ENCODE measurements around the gene NFASC.

NFASC gene

GRCh38 chr1:204874274-204874673, 3.6 kb downstream of the NFASC start:
- no peak for TF ChIP-seq CTCF (IDR thresholded peaks at IDR 0.05; ENCODE audit: extremely low read depth, missing control alignments)

GRCh38 chr1:204875255-204875654, 4.6 kb downstream of the NFASC start:
- no peak for TF ChIP-seq CTCF (IDR thresholded peaks at IDR 0.05; ENCODE audit: extremely low read depth, missing control alignments)
- no peak for DNase-seq (ENCODE audit: low spot score)

More at GRCh38 chr1:204874274-204874673, 3.6 kb downstream of the NFASC start:
- DNase-seq (ENCODE audit: low spot score), result no peak

GRCh38 chr1:204878621-204879234, 8.1 kb downstream of the NFASC start:
- TF ChIP-seq CTCF (IDR thresholded peaks at IDR 0.05; ENCODE audit: extremely low read depth, missing control alignments), result no peak
- no peak for DNase-seq (ENCODE audit: low spot score)

- TF ChIP-seq CTCF (IDR thresholded peaks at IDR 0.05; ENCODE audit: extremely low read depth, missing control alignments), result no peak
- DNase-seq (ENCODE audit: low spot score), result no peak
Observed at GRCh38 chr1:204879351-204879750, 8.7 kb downstream of the NFASC start.

GRCh38 chr1:204880906-204881305, 10.2 kb downstream of the NFASC start:
- DNase-seq (ENCODE audit: low spot score), result no peak
- TF ChIP-seq CTCF (IDR thresholded peaks at IDR 0.05; ENCODE audit: extremely low read depth, missing control alignments), result no peak

- TF ChIP-seq CTCF (IDR thresholded peaks at IDR 0.05; ENCODE audit: extremely low read depth, missing control alignments), result no peak
- no peak for DNase-seq (ENCODE audit: low spot score)
Observed at GRCh38 chr1:204882479-204882878, 11.8 kb downstream of the NFASC start.

- DNase-seq (ENCODE audit: low spot score), result no peak
- no peak for TF ChIP-seq CTCF (IDR thresholded peaks at IDR 0.05; ENCODE audit: extremely low read depth, missing control alignments)
Observed at GRCh38 chr1:204883405-204883804, 12.7 kb downstream of the NFASC start.

Data from GM20000 (cell line).